ENCODE measurements around the gene CAVIN4.

GRCh38 chr9:100597236-100597635 lies 19.4 kb downstream of the CAVIN4 start:
- TF ChIP-seq CTCF (IDR thresholded peaks at IDR 0.05 in 2 of 3, conservative IDR thresholded peaks at IDR 0.05 in 1 of 3; ENCODE audit: borderline replicate concordance in 1 of 3, insufficient read depth in 1 of 3, low read depth in 2 of 3, low read length in 2 of 3): no peak
- TF ChIP-seq POLR2A (IDR thresholded peaks at IDR 0.05; ENCODE audit: borderline replicate concordance, extremely low read depth, insufficient read depth, insufficient read length): no peak
- TF ChIP-seq YY1 (IDR thresholded peaks at IDR 0.05; ENCODE audit: extremely low read depth, insufficient replicate concordance, low read depth, low read length): no peak
- TF ChIP-seq RAD21 (IDR thresholded peaks at IDR 0.05; ENCODE audit: low read depth): no peak
- no peak for TF ChIP-seq ELF1 (IDR thresholded peaks at IDR 0.05; ENCODE audit: borderline replicate concordance, low read depth)
- no peak for TF ChIP-seq SRF (IDR thresholded peaks at IDR 0.05; ENCODE audit: low read depth)
- no peak for TF ChIP-seq MAX (IDR thresholded peaks at IDR 0.05)
- TF ChIP-seq POLR2AphosphoS5 (IDR thresholded peaks at IDR 0.05; ENCODE audit: low read depth, low read length): no peak
- TF ChIP-seq ZFX (IDR thresholded peaks at IDR 0.05): no peak
- TF ChIP-seq JUND (IDR thresholded peaks at IDR 0.05): no peak
- no peak for TF ChIP-seq FOSL1 (IDR thresholded peaks at IDR 0.05; ENCODE audit: low read depth)
- no peak for TF ChIP-seq EZH2phosphoT487 (IDR thresholded peaks at IDR 0.05; ENCODE audit: borderline replicate concordance)
- no peak for TF ChIP-seq EZH2 (IDR thresholded peaks at IDR 0.05)
- TF ChIP-seq REST (IDR thresholded peaks at IDR 0.05; ENCODE audit: low read depth): no peak

All from HCT116 (cell line).